T-helper 1 cell (primary cell): ENCODE data around the gene COP1.
"Not testable (repeated sequence)": the region's sequence is repeated elsewhere in the genome, so short reads cannot be mapped to it uniquely, and the experiment has no call there.

Experiments
- DNase-seq, 5 donors: peaks; one replicate each; pipeline ENCODE4 v3.0.0-alpha.2; 2012 to 2020

The COP1 gene

GRCh38 chr1:176029609-176030008 is 177.5 kb downstream of the COP1 start:
- no peak for DNase-seq

DNA sequence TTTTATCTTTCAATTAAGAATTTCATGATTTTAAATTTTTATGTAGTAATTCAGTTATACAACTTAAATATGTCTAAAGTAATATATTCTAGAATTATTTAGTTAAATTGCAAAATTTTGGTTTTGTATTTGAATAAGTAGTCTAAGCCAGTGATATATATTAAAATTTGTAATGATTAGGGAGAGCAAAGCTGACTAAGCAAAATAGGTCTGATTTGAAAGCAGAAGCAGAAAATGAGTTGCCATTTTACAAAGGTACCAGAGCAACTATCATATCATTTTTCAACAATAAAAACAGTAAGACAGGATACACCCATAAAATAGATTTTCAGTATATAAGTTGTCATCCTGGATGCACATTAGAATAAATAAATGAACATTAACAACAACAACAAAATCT is 177.9 kb downstream of the COP1 start:
- no peak for DNase-seq

- DNase-seq = not testable (repeated sequence)
Observed at GRCh38 chr1:176027934-176028333, 179.2 kb downstream of the COP1 start.

DNA sequence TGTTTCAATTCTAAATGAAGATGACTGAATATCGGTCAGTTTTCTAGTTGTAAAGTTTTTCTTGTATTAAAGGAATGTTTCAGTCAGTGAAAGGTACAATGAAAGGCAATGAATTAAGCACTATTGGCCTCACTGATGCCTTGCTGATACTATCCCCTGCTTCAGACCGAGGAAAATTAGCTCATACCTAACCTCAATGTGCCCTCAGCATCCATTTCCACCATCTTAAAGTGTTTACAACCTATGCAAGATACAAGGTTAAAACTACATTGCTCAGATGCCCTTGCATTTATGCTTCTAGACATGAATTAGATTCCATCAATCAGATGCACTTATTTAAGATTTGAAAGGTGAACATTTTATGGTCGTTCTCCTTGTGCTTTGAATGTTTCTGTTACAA is 184.5 kb downstream of the COP1 start:
- DNase-seq = no peak

DNA sequence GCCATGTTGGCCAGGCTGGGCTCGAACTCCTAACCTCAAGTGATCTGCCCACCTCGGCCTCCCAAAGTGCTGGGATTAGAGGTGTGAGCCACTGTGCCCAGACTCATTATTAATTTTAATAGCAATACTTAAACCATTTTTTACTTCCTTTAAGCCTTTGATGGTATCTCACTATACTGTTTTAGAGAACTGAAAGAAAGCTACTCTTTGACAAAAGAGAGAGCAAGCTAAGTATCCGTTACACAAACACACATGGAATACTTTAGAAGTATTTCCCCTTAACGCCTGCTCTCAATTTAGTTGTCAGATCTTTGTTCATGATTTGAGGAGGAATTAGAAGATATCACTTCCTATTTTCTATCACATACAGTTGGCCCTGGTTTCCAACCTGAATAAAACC is 189.4 kb downstream of the COP1 start:
- no peak for DNase-seq

GRCh38 chr1:176009951-176010350 is 197.1 kb downstream of the COP1 start:
- DNase-seq = no peak

- DNase-seq = not testable (repeated sequence)
Observed at GRCh38 chr1:176007756-176008389, 199.2 kb downstream of the COP1 start.

GRCh38 chr1:175994660-175995059 is 212.4 kb downstream of the COP1 start:
- DNase-seq = not testable (repeated sequence)

DNA sequence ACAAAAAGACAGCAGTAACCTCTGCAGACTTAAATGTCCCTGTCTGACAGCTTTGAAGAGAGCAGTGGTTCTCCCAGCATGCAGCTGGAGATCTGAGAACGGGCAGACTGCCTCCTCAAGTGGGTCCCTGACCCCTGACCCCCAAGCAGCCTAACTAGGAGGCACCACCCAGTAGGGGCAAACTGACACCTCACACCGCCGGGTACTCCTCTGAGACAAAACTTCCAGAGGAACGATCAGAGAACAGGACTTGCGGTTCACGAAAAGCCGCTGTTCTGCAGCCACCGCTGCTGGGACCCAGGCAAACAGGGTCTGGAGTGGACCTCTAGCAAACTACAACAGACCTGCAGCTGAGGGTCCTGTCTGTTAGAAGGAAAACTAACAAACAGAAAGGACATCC is 214.3 kb downstream of the COP1 start:
- DNase-seq = not testable (repeated sequence)

- DNase-seq = not testable (repeated sequence)
Observed at GRCh38 chr1:175992202-175992601, 214.9 kb downstream of the COP1 start.

DNA sequence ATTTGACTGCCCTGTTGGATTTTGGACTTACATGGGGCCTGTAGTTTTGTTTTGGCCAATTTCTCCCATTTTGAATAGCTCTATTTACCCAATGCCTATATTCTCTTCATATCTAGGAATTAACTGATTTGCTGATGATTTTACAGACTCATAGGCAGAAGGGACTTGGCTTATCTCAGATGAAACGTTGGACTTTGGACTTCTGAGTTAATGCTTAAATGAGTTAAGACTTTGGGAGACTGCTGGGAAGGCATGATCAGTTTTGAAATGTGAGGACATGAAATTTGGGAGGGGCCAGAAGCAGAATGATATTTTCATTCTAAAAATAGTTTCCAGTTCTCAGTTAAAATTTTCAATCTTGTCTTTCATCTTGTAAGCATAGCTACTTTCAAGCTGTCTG is 222.3 kb downstream of the COP1 start:
- no peak for DNase-seq

GRCh38 chr1:175984057-175984812 is 222.9 kb downstream of the COP1 start:
- no peak for DNase-seq

DNA sequence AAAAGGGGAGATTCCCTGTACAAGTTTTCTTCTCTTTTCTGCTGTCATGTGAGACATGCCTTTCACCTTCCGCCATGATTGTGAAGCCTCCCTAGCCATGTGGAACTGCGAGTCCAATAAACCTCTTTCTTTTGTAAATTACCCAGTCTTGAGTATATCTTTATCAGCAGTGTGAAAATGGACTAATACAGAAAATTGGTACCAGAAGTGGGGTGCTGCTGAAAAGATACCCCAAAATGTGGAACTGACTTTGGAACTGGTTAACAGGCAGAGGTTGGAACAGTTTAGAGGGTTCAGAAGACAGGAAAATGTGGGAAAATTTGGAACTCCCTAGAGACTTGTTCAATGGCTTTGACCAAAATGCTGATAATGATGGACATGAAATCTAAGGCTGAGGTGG is 223.7 kb downstream of the COP1 start:
- DNase-seq = not testable (repeated sequence)

DNA sequence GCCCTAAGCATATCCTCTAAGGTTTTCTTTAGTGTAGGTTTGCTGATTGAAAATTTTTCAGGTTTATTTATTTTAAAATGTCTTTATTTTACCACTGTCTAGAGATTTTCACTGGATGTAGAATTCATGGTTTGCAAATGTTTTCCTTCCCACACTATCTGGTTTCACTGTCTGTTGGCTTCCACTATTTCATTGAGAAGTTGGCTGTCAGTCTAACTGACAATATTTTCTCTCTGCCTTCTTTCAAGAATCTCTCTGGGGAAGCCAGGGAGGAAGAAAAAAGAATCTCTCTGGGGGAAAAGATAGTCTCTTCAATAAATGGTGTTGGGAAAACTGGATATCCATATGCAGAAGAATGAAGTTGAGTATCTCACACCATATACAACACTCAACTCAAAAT is 226.0 kb downstream of the COP1 start:
- DNase-seq = no peak

- DNase-seq = no peak
Observed at GRCh38 chr1:175978926-175979325, 228.2 kb downstream of the COP1 start.

GRCh38 chr1:175978476-175978875 is 228.6 kb downstream of the COP1 start:
- DNase-seq = no peak

- no peak for DNase-seq
Observed at GRCh38 chr1:175976865-175977642, 230.0 kb downstream of the COP1 start.

DNA sequence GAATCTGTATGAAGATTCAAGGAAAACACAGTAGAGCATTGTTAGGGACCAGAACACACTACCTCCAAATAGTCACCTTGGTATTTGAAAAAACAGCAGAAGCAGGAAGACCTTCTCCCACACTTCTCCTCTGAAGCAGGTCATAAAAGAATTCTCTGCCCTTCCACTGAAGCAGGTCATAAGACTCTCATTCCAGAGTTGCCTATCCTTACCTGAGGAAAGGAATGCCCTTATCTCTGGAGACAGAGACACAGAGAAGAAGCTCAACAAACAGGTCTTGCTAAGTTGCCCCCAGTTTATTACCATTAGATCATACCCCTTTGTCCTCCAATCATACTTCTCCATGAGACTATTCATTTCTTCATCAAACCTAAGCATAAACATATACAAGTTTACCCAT is 237.9 kb downstream of the COP1 start:
- DNase-seq = no peak

- peak in 1 of 5 donors; percentile 2 for DNase-seq
Observed at GRCh38 chr1:175968486-175969172, 238.5 kb downstream of the COP1 start.

GRCh38 chr1:175963740-175964139 is 243.3 kb downstream of the COP1 start:
- no peak for DNase-seq

GRCh38 chr1:175960169-175960568 is 246.9 kb downstream of the COP1 start:
- DNase-seq = no peak

- no peak for DNase-seq
Observed at GRCh38 chr1:175951627-175952026, 255.5 kb downstream of the COP1 start.

DNA sequence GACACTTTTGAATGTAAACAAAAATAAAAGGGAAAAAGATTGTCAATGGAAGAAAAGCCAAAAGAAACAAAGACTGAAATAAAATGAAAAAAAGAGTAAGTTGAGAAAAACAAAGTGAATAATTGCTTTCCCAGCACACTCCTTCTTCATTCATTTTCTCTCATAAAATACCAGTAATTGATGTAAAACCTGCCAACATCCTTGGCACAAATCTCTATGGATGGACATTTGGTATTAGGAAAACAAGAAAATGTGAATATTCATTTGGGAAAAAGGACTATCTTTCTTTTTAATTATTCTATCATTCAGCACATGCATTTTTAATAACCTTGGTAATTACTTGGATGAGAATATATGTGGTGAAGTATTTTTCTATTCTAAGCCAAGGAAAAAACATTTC is 259.3 kb downstream of the COP1 start:
- DNase-seq = no peak
